NCI-H2227 treated with DMSO at 0.1 percent for 48 hours (cell line): ENCODE measurements around the gene CBY3.
"Not testable (repeated sequence)": the region's sequence is repeated elsewhere in the genome, so short reads cannot be mapped to it uniquely, and the experiment has no call there.

Experiments used
- DNase-seq: peaks from one replicate; lab custom pipeline; 2025; lab: John Stamatoyannopoulos, UW

The CBY3 gene

DNA sequence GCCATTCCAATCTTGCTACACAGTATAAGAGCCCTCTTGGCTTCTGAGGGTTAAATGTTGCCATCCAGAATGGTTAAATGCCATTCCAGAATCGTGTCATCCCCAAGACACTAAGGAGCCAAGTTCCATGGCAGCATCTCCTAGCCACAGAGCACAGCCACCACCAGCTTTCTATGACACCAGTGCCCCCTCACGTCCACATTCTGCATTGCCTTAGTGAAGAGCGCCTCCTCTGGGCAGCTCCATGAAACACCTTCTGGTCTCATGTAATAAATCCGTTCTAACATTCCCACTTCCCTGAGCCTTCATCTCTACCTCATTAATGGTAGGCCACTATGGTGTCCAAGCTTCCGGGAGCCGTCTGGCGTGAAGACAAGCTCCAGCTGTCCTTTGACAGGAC is 12.4 kb downstream of the CBY3 start:
- no peak for DNase-seq

DNA sequence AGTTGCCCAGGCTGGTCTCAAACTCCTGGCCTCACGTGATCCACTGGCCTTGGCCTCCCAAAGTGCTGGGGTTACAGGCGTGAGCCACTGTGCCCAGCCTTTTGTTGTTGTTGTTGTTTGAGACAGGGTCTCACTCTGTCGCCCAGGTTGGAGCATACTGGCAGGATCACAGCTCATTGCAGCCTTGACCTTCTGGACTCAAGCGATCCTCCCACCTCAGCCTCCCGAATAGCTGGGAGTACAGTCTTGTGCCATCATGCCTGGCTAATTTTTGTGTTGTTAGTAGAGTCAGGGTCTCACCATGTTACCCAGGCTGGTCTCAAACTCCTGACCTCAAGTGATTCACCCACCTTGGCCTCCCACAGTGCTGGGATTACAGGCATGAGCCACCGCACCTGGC is 19.2 kb downstream of the CBY3 start:
- DNase-seq: not testable (repeated sequence)

DNA sequence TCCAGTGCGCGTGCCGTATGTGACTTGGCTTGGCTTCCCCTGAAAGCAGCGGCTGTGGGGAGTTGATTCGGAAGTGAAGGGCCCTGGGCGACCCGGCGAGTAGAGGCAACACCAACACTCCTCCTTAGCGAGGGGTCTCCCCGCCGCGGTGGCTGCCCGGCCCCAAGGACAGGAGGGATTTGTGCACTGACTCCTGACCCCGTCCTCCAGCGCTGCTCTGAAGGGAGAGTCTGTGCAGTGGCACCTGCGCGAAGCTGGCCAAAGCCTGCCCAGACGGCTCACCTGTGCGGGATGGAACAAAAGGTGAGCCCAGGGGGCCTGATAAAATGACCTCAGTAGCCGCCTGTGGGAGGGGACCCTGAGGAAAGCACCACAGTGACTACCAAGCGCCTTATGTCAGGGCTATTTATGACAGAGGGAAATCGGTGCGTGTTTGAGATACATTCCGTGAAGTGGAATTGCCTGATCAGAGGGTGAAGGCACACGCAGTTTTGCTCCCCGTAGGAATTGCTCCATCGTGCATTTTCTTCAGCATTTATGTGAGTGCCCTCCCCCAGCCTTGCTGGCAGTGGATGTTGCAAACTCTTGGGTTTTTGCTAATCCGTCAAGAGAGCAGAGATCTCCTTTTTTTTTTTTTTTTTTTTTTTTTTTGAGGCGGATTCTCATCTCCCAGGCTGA is 22.5 kb downstream of the CBY3 start:
- not testable (repeated sequence) for DNase-seq

DNA sequence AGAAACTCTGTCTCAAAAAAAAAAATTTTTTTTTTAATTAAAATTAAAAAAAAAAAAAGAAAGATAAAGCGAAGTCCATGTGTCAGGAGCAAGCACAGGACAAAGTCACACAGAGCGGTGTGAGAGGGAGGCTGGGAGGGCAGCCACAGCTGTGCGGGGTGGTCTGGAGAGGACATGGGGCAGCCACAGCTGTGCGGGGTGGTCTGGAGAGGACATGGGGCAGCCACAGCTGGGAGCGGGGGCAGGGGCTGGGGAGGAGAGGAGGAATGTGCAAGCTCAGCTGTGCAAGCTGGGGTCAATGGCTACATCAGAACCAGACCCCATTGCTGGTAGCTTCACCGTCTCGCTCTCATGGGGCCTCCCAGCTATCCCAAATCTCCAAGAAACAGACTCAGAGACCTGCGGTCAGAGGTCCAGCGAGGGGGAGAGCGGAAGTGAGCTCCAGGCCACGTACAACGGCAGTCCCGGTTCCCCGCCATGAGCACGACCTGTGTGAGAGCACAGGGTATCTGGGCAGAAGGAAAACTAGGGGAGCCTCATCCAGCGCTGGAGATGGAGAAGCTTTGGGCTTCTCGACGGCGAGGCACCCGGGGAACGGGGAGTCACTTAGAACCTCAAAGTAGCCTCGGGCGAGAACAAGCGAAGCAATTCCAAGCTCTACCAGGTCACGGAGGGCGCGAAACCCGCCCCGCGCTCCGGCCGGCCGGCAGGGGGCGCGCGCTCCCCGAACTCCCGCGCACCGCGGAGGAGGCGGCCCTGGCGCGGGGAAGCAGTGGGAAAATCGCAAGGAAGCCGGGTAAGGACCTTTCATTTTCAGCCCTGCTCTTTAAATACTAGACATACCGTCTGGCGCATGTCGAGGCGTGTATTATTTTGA is 23.3 kb downstream of the CBY3 start:
- not testable (repeated sequence) for DNase-seq

DNA sequence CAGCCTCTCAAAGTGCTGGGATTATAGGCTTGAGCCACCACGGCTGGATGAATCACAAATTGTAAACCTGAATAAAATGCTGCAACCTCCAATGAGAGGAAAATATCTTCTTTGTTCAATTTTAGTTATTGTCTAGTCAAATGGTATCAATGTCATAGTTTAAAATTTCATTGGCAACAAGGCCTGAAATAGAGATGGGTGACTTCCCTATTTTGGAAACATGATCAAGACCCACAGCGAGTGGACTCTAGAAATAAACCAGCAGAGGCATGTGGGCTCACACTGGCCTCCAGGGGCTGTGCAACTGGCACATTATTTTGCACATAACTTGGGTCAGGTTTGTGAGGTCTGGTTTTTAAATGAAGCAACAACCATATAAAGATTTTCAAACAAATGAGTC is 27.7 kb downstream of the CBY3 start:
- DNase-seq: not testable (repeated sequence)

DNA sequence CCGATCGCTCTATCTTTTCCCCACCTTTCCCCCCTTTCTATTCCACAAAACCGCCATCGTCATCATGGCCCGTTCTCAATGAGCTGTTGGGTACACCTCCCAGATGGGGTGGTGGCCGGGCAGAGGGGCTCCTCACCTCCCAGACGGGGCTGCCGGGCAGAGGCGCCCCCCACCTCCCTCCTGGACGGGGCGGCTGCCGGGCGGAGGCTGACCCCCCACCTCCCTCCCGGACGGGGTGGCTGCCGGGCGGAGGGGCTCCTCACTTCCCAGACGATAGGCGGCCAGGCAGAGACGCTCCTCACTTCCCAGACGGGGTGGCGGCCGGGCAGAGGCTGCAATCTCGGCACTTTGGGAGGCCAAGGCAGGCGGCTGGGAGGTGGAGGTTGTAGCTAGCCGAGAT is 30.6 kb downstream of the CBY3 start:
- DNase-seq: not testable (repeated sequence)

DNA sequence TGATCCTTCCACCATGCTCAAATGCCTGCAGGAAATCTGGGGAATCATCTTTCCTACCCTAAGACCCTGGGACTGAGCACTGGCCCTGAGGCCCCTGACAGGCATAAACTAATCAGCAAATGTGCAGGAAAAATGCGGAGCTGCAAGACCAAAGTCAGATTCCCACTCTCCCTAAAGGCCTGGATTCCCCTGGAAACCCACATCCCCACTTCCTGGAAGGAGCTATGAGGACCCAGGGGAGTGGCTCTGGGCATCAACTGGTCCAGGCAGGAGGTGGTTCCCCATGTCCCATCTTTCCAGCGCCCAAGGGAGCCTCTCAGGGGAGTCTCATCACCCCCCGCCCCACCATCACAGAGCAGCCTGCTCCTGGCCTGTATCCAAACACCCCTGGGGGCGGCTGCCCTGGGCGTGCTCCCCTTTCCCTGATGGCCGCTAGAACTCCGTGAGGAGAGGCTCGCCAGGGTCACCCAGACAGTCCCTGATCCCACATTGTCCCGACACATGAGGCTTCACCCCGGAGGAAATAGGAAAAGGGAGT is 31.6 kb downstream of the CBY3 start:
- DNase-seq: not testable (repeated sequence)

DNA sequence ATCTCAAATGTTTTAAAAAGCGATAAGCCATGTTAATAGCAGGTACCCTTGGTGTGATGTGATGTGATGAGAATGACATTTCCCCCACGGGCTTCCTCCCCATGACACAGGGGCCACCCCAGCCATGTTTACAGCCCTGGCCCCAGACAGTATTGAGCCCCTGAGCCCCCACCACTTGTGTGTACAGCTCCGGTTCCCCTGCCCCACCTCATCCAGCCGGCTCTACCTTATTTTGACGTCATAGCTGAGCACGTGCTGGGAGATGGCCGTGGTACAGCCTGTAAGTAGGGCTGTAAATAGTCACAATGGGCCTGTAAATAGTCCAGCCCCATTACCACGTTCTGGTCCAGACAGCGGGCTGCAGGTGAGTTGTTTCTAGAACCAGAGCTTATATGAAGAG is 32.4 kb downstream of the CBY3 start:
- no peak for DNase-seq

DNA sequence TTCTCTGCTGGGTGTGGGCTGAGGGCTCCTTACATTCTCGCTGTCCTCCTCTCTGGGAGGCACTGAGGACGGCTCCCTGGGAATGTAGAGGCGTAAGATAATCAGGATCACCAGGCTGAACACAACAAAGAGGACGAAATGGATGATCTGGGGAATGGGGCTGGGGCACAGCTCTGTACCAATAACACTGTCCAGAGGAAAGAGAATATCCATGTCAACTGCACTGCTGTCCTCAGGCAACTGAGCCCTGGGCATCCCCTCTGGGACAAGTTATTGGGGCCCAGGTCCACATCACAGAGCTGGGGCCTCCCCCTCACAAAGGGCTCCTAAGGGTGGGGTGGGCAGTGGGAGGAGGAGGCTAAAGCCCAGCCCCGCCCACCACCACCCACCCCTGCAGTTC is 36.1 kb downstream of the CBY3 start:
- not testable (repeated sequence) for DNase-seq

DNA sequence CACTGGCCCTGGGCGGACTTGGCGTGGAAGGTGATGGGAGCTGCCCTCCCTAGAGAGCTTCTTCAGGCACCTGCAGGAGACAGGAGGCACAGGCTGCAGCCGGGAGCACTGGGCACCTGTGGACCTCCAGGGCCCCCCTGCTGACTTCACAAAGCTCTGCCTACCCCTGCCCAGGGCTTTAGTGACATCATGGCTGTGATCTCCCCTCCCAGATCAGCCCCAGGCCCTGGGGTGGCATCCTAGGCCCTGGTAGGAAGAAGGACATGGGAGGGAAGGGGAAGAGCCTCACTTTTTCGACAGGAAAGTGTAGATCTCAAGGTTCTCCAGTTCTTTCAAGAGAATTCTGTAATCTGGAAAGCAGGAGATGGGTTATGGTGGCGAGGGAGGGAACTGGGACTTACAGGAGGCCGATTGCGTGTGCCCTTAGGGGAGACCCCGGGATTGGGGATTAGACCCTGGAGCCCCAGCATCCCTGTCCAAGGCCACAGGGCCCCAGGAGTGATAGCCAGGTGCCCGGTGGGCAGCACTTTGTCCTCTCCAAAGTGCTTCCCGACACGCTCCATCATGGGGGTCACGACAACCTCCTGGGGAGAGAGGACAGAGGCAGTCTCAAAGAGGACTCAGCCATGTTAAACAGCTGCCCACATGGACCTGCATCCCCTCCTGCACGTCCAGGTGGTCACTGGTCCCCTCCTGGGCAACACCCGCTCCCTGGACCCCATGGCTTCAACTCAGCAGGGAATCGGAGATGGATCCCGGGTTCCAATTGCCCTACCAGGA is 37.5 kb downstream of the CBY3 start:
- not testable (repeated sequence) for DNase-seq

DNA sequence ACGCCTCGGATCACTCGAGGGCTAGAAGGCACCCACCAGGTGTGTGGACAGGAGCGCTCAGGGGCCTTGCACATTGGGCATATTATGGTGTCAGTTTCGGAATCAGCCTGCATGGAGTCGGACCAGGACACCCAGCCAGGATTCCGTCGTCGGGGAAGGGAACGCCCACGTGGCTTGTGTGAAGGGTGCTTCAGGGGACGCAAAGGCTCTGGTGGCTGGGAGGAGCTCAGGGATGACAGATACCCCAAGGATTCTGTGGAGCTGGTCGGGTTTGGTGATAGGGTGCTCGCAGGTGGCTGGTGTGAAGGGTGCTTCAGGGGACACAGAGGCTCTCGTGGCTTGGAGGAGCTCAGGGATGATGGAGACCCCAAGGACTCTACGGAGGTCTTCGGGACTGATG is 38.2 kb downstream of the CBY3 start:
- DNase-seq: not testable (repeated sequence)

DNA sequence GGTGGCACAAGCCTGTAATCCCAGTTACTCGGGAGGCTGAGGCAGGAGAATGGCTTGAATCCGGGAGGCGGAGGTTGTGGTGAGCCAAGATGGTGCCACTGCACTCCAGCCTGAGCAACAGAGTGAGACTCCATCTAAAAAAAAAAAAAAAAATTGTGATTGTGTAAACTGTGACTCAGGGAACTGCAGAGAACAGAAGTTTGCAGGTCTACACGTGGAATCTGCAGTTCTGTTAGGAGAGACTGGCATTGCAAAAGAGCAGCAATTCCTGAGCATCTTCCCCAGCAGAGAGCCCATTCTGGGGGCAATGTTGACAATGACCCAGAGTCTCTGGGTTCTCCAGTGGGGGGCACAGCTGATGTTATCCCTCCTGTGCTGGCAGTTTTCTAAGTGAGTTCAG is 39.1 kb downstream of the CBY3 start:
- DNase-seq: not testable (repeated sequence)

DNA sequence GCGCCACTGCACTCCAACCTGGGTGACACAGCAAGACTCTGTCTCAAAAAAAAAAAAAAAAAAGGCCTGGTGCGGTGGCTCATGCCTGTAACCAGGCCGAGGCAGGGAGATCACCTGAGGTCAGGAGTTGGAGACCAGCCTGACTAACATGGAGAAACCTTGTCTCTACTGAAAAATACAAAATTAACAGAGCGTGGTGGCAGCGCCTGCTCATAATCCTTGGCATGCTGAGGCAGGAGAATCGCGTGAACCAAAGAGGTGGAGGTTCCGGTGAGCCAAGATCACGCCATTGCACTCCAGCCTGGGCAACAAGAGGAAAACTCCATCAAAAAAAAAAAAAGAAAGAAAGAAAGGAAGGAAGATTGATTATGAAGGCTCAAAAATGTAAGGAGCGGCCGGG is 41.5 kb downstream of the CBY3 start:
- not testable (repeated sequence) for DNase-seq

DNA sequence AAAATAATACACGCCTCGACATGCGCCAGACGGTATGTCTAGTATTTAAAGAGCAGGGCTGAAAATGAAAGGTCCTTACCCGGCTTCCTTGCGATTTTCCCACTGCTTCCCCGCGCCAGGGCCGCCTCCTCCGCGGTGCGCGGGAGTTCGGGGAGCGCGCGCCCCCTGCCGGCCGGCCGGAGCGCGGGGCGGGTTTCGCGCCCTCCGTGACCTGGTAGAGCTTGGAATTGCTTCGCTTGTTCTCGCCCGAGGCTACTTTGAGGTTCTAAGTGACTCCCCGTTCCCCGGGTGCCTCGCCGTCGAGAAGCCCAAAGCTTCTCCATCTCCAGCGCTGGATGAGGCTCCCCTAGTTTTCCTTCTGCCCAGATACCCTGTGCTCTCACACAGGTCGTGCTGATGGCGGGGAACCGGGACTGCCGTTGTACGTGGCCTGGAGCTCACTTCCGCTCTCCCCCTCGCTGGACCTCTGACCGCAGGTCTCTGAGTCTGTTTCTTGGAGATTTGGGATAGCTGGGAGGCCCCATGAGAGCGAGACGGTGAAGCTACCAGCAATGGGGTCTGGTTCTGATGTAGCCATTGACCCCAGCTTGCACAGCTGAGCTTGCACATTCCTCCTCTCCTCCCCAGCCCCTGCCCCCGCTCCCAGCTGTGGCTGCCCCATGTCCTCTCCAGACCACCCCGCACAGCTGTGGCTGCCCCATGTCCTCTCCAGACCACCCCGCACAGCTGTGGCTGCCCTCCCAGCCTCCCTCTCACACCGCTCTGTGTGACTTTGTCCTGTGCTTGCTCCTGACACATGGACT is 46.3 kb downstream of the CBY3 start:
- not testable (repeated sequence) for DNase-seq

DNA sequence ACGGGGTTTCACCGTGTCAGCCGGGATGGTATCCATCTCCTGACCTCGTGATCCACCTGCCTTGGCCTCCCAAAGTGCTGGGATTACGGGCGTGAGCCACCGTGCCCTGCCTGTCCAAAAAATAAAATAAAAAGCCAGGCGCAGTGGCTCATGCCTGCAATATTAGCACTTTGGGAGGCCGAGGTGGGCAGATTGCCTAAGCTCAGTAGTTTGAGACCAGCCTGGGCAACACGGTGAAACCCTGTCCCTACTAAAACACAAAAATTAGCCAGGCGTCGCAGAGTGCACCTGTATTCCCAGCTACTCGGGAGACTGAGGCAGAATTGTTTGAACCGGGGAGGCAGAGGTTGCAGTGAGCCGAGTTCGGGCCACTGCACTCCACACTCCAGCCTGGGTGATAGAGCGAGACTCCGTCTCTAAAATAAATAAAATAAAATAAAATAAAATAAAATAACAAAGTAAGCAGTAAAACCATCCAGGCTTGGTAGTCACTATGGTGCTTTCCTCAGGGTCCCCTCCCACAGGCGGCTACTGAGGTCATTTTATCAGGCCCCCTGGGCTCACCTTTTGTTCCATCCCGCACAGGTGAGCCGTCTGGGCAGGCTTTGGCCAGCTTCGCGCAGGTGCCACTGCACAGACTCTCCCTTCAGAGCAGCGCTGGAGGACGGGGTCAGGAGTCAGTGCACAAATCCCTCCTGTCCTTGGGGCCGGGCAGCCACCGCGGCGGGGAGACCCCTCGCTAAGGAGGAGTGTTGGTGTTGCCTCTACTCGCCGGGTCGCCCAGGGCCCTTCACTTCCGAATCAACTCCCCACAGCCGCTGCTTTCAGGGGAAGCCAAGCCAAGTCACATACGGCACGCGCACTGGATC is 47.1 kb downstream of the CBY3 start:
- not testable (repeated sequence) for DNase-seq
